NCI-H1930 (cell line): ENCODE data around the gene NOX4.
"Not testable (repeated sequence)": the region's sequence is repeated elsewhere in the genome, so short reads cannot be mapped to it uniquely, and the experiment has no call there.

Source experiments
- DNase-seq, 2 experiments: peaks; one replicate each; lab custom pipeline; 2025; lab: John Stamatoyannopoulos, UW

Gene NOX4

GRCh38 chr11:89379976-89380771, 111.0 kb downstream of the NOX4 start:
- not testable (repeated sequence) for DNase-seq

- not testable (repeated sequence) for DNase-seq
These were observed 112.2 kb downstream of the NOX4 start for GRCh38 chr11:89378986-89379385.

- DNase-seq, result not testable (repeated sequence)
These were observed 121.8 kb downstream of the NOX4 start for GRCh38 chr11:89369356-89369755.

GRCh38 chr11:89364856-89365255, 126.3 kb downstream of the NOX4 start:
- not testable (repeated sequence) for DNase-seq

- DNase-seq, result no peak
These were observed 129.4 kb downstream of the NOX4 start for GRCh38 chr11:89361734-89362133.

GRCh38 chr11:89359208-89359607, 132.0 kb downstream of the NOX4 start:
- not testable (repeated sequence) for DNase-seq

- DNase-seq, result no peak
These were observed 132.4 kb downstream of the NOX4 start for GRCh38 chr11:89358761-89359160.

GRCh38 chr11:89355646-89356045, 135.5 kb downstream of the NOX4 start:
- DNase-seq, result no peak

GRCh38 chr11:89354513-89354912, 136.7 kb downstream of the NOX4 start:
- DNase-seq, result not testable (repeated sequence)

- DNase-seq, result no peak
These were observed 144.1 kb downstream of the NOX4 start for GRCh38 chr11:89347071-89347470.

- DNase-seq, result no peak
These were observed 144.6 kb downstream of the NOX4 start for GRCh38 chr11:89346601-89347000.

- DNase-seq, result not testable (repeated sequence)
These were observed 148.1 kb downstream of the NOX4 start for GRCh38 chr11:89342880-89343572.

GRCh38 chr11:89340450-89340849, 150.7 kb downstream of the NOX4 start:
- not testable (repeated sequence) for DNase-seq

- DNase-seq, result not testable (repeated sequence)
These were observed 153.1 kb downstream of the NOX4 start for GRCh38 chr11:89338073-89338472.

GRCh38 chr11:89337100-89337650, 154.0 kb downstream of the NOX4 start:
- DNase-seq, result not testable (repeated sequence)

GRCh38 chr11:89333704-89334103, 157.5 kb downstream of the NOX4 start:
- peak; percentile 79 to 81 for DNase-seq

- DNase-seq, result not testable (repeated sequence)
These were observed 159.2 kb downstream of the NOX4 start for GRCh38 chr11:89331940-89332339.

- no peak for DNase-seq
These were observed 163.3 kb downstream of the NOX4 start for GRCh38 chr11:89327885-89328284.

GRCh38 chr11:89321401-89321800, 169.8 kb downstream of the NOX4 start:
- no peak for DNase-seq

GRCh38 chr11:89310607-89311006, 180.6 kb downstream of the NOX4 start:
- DNase-seq, result peak in 1 of 2 experiments; percentile 2

- not testable (repeated sequence) for DNase-seq
These were observed 181.7 kb downstream of the NOX4 start for GRCh38 chr11:89309321-89309985.

GRCh38 chr11:89308272-89308671, 182.9 kb downstream of the NOX4 start:
- DNase-seq, result not testable (repeated sequence)
